GM23338 (cell line): ENCODE results near the gene ZNF217.

Experiments used
- EZH2phosphoT487 ChIP-seq: fragments of 200-600 bp; sonication (generic); IDR thresholded peaks from one replicate; pipeline ENCODE4 v1.8.1; 2018; ENCODE audit warnings: antibody characterized with exemption; ENCODE audit not compliant: unreplicated experiment
- JUNB ChIP-seq: IDR thresholded peaks from one replicate; pipeline ENCODE4 v1.6.1; 2016; ENCODE audit warnings: antibody characterized with exemption; ENCODE audit not compliant: unreplicated experiment
- STAT1 ChIP-seq: IDR thresholded peaks from one replicate; pipeline ENCODE4 v1.6.1; 2016; ENCODE audit warnings: antibody characterized with exemption; ENCODE audit not compliant: unreplicated experiment
- TF ChIP-seq, protein P1 (sequence below), 2 experiments: fragments of 200-600 bp in 1 of 2; sonication (generic) in 1 of 2; conservative IDR thresholded peaks; 2 replicates each; pipeline versions ENCODE4 v1.5.1 to v1.6.1; 2016 to 2017; ENCODE audit warnings: antibody characterized with exemption in 2 of 2, low read depth in 2 of 2, mild to moderate bottlenecking in 2 of 2, moderate library complexity in 1 of 2

DNA sequence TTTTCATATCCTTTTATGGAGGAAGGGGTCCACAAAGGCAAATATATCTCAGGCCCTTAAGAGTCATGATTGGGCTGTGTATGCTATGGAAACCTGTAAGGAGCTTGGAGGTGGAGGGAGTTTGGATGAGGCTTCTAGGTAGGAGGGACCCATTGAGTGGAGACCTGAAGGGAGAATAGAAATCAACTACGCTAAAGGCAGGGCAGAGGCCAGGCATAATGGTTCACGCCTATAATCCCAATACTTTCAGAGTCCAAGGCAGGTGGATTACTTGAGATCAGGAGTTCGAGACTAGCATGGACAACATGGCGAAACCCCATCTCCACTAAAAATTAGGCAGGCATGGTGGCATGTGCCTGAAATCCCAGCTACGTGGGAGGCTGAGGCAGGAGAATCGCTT lies 34.4 kb upstream of the ZNF217 start:
- TF ChIP-seq, protein P1, sequence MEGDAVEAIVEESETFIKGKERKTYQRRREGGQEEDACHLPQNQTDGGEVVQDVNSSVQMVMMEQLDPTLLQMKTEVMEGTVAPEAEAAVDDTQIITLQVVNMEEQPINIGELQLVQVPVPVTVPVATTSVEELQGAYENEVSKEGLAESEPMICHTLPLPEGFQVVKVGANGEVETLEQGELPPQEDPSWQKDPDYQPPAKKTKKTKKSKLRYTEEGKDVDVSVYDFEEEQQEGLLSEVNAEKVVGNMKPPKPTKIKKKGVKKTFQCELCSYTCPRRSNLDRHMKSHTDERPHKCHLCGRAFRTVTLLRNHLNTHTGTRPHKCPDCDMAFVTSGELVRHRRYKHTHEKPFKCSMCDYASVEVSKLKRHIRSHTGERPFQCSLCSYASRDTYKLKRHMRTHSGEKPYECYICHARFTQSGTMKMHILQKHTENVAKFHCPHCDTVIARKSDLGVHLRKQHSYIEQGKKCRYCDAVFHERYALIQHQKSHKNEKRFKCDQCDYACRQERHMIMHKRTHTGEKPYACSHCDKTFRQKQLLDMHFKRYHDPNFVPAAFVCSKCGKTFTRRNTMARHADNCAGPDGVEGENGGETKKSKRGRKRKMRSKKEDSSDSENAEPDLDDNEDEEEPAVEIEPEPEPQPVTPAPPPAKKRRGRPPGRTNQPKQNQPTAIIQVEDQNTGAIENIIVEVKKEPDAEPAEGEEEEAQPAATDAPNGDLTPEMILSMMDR (conservative IDR thresholded peaks at IDR 0.05; ENCODE audit: low read depth in 2 of 2): no peak
- no peak for TF ChIP-seq STAT1
- no peak for TF ChIP-seq EZH2phosphoT487
- no peak for TF ChIP-seq JUNB
